ENCODE measurements around the gene FNDC5. TPM values are rescaled to one million over a fixed set of nuclear protein-coding genes. Genes with fewer than 3 reads are reported as not detected.

FNDC5 gene
- total and polyA plus RNA-seq, 8 donors = 4.6 to 13.3 (median 8.9) TPM; not detected in 1

- no peak overlapping the region for H3K4me3 ChIP-seq
- H3K27me3 ChIP-seq = peaks cover 7 to 79% of the 10 kb centered on the region in 2 donors
- no peaks in the 10 kb centered on the region for H3K36me3 ChIP-seq
- intact Hi-C loops (cut with DNase I) = no loop called here
- H3K9me3 ChIP-seq = no peaks in the 10 kb centered on the region
- ATAC-seq = no peak
- H3K27ac ChIP-seq = no peak overlapping the region
- TF ChIP-seq CTCF (IDR thresholded peaks at IDR 0.05) = no peak
- peaks cover 7 to 19% of the 10 kb centered on the region in 2 donors for H3K4me1 ChIP-seq
- DNase-seq = no peak
Measured at GRCh38 chr1:32898056-32898455, 27.3 kb upstream of the FNDC5 start.

GRCh38 chr1:32897082-32898049, 26.7 kb upstream of the FNDC5 start:
- Histone ChIP-seq H3K27me3 (peaks cover 14 to 79% of the 10 kb centered on the region in 2 donors), H3K36me3 (no peaks in the 10 kb centered on the region), H3K4me1 (peaks cover 7 to 24% of the 10 kb centered on the region in 2 donors), H3K4me3 (no peak overlapping the region), H3K9me3 (no peaks in the 10 kb centered on the region), H3K27ac (no peak overlapping the region)
- no peak for TF ChIP-seq CTCF (IDR thresholded peaks at IDR 0.05)
- DNase-seq (no peak), ATAC-seq (no peak)
- intact Hi-C loops (cut with DNase I) = no loop called here

- intact Hi-C loops (cut with DNase I) = no loop called here
- Histone ChIP-seq H3K27ac (no peak overlapping the region), H3K27me3 (peaks cover 17 to 79% of the 10 kb centered on the region in 2 donors), H3K4me1 (peaks cover 7 to 24% of the 10 kb centered on the region in 2 donors), H3K9me3 (no peaks in the 10 kb centered on the region), H3K4me3 (no peak overlapping the region), H3K36me3 (no peaks in the 10 kb centered on the region)
- DNase-seq (peak in 1 of 4 donors; percentile 52), ATAC-seq (no peak)
- no peak for TF ChIP-seq CTCF (IDR thresholded peaks at IDR 0.05)
Measured at GRCh38 chr1:32896451-32896850, 25.7 kb upstream of the FNDC5 start.

- peak in 1 of 4 donors; percentile 63 for DNase-seq
- H3K9me3 ChIP-seq = no peaks in the 10 kb centered on the region
- H3K27ac ChIP-seq = no peak overlapping the region
- H3K4me1 ChIP-seq = peaks cover 3 to 19% of the 10 kb centered on the region in 2 donors
- intact Hi-C loops (cut with DNase I) = no loop called here
- peaks cover 18 to 80% of the 10 kb centered on the region in 2 donors for H3K27me3 ChIP-seq
- H3K4me3 ChIP-seq = no peak overlapping the region
- ATAC-seq = no peak
- no peaks in the 10 kb centered on the region for H3K36me3 ChIP-seq
- TF ChIP-seq CTCF (IDR thresholded peaks at IDR 0.05) = no peak
Measured at GRCh38 chr1:32895325-32896215, 24.9 kb upstream of the FNDC5 start.
